Measurements from ENCODE around the gene TRERF1. TPM values are rescaled to one million over a fixed set of nuclear protein-coding genes. Genes with fewer than 3 reads are reported as not detected.
"Not testable (repeated sequence)": the region's sequence is repeated elsewhere in the genome, so short reads cannot be mapped to it uniquely, and the experiment has no call there.

The TRERF1 gene
- total RNA-seq, 1 experiment from 2014 or later = 3.5 TPM

DNA sequence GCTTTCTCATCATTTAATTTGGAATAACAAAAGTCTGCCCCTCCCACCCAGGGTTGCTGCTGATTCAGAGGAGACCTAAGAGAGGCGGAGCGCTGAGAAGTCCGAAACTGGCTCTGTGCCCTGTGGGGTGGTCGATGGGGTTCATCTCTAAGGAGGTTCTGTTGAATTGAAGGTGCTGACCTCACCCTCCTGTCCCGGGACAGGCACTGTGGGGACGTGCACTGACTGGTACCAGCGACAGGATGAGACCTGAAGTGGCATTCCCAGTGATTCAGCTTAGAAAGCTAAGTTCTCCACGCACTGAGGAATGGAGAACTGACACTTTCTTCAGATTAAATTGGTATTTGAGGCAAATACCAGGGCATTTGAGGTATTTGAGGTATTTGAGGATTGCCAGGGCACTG is 258.2 kb downstream of the TRERF1 start:
- DNase-seq (ENCODE audit: low spot score) = peak; percentile 18

DNA sequence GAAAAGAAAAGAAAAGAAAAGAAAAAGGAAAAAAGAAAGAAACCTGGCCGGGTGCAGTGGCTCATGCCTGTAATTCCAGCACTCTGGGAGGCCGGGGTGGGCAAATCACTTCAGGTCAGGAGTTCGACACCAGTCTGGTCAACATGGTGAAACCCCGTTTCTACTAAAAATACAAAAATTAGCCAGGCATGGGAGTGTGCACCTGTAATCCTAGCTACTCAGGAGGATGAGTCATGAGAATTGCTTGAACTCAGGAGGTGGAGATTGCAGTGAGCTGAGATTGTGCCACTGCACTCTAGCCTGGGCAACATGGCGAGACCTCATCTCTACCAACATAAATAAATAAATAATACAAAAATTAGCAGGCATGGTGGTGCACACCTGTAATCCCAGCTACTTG is 259.3 kb downstream of the TRERF1 start:
- DNase-seq (ENCODE audit: low spot score) = not testable (repeated sequence)

- no peak for DNase-seq (ENCODE audit: low spot score)
Observed at GRCh38 chr6:42190554-42191183, 261.1 kb downstream of the TRERF1 start.

GRCh38 chr6:42188406-42188805 is 263.3 kb downstream of the TRERF1 start:
- DNase-seq (ENCODE audit: low spot score) = no peak

DNA sequence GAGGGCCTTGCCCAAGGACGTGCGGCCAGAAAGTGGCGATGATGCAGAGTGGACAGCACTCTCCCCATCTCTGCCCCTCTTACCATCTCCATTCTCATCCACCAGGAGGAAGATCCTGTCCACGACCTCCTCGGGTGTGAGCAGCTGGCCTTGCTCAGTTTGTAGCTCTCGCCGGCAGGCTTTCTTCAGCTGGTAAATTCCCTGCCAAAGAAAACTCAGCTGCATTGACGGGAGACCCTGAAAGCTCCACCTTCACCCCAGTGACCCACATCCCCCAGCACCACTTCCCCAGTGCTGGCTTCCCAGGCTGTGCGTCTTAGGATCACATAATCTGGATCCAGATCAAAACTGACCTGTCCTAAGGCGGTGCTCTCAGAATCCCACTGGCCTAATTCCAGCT is 266.1 kb downstream of the TRERF1 start:
- DNase-seq (ENCODE audit: low spot score) = no peak

- no peak for DNase-seq (ENCODE audit: low spot score)
Observed at GRCh38 chr6:42184475-42184874, 267.3 kb downstream of the TRERF1 start.

DNA sequence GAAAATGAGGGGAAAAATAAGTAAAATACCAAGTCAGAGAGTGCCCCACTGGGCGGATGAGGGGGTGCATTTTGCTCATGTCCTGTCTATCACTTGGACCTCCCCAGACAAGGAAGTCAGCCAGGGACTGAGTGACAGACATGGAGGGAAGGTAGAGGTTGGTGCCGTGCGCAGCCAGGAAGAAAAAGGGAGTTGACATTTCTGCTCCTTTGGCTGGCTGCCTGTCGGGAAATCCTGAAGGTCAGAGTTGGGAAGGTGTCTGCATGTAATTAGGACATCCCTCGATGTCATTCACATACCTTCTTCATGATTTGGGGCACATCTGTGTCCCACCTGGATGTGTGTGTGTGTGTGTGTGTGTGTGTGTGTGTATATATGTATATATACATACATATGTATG is 269.6 kb downstream of the TRERF1 start:
- DNase-seq (ENCODE audit: low spot score) = no peak

GRCh38 chr6:42179945-42180313 is 271.8 kb downstream of the TRERF1 start:
- no peak for DNase-seq (ENCODE audit: low spot score)

DNA sequence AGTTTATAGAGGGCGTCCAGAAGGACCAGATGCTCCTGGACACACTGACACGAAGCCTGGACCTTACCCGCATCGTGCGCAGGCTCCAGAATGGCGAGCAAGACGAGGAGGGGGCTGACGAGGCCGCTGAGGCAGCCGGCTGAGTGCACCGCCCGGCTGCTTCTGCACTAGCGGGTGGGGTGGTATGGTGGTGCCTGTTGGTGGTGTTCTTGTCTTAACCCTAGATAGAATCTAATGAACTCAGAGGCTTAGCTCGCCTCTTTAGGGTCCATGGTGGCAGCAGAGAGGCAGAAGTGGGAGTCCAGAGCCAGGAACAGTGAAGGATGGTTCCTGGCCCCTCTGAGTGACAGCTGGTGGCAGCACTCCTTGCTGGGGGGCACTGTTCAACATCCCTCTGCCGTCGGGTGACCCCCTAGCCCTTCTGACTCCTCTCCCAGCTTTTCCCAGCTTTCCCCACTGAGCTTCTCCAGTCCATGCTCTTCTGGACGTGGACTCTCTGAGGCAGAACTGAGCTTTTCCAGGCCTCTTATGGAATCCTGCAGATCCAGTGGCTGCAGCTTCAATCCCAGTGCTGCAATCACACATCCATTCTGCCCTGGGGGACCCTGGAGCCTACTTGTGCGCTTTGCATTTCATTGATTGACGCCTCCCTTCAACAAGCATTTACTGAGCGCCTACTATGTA is 272.3 kb downstream of the TRERF1 start:
- no peak for DNase-seq (ENCODE audit: low spot score)

DNA sequence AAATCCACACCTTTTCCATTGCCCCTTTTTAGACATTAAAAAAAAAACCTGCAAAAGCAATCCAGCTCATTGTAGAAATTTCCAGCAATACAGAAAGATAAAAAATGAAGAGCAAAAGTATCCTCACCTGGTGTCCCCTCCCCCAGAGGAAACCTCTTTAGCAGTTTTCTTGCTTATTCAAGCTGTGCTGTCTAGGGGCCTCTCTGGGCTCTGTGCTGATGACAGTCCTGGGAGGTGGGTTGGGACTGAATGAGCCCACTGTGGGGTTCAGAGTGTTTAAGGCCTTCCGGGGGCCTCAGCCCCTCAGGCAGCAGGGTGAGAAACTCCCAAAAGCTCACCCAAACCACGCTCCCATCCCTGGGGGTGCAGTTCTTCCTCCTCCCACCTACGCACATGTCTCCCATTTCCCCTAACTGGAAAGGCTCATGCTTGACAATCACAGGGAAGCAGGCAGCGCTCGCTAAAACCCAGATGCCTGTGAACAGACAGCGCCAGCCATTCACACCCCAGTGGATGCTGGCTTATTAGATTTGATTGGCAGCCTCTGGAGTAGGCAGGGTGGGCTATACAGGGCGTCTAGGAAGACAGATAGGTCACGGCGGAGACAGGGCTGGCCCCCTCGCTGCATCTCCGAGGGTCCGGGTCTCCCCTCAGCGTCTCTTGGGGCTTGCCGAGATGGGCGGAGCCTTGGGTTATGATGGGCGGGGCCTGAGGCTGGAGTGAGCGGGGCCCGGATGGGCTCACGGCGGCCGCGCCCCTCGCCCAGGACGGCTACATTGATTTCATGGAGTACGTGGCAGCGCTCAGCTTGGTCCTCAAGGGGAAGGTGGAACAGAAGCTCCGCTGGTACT is 274.0 kb downstream of the TRERF1 start:
- DNase-seq (ENCODE audit: low spot score) = no peak

- no peak for DNase-seq (ENCODE audit: low spot score)
Observed at GRCh38 chr6:42176981-42177380, 274.7 kb downstream of the TRERF1 start.

- no peak for DNase-seq (ENCODE audit: low spot score)
Observed at GRCh38 chr6:42175860-42176259, 275.9 kb downstream of the TRERF1 start.

Other genes starting within 250 kb of the TRERF1 start
- 93.5 and 95.1 TPM in 2 replicates for gene MRPS10, start 234.1 kb downstream of the TRERF1 start, total RNA-seq (2014; rRNA removed; shearing (Covaris generic))
- gene UBR2, start 112.1 kb upstream of the TRERF1 start, total RNA-seq (2014; rRNA removed; shearing (Covaris generic)) = 14.8 and 16.3 TPM in 2 replicates

All from A172 (cell line).